Gastroesophageal sphincter (tissue), 4 donors: ENCODE results near the gene CFL1. TPM values are rescaled to one million over a fixed set of nuclear protein-coding genes. Genes with fewer than 3 reads are reported as not detected.
"Not testable (repeated sequence)": the region's sequence is repeated elsewhere in the genome, so short reads cannot be mapped to it uniquely, and the experiment has no call there.

Experiments used
- ATAC-seq: fragments of 150-250 bp; one replicate; pipeline ENCODE4 v1.9.1; 2016; ENCODE audit warnings: mild to moderate bottlenecking, moderate library complexity
- H3K27ac ChIP-seq, 4 donors: fragments of 200-600 bp; sonication (generic) in 3 of 4; 1 replicate in 3 of 4; 2 replicates in 1 of 4; pipeline ENCODE4 v1.5.1; 2016 to 2019
- H3K27me3 ChIP-seq: fragments of 200-600 bp; sonication (generic); one replicate; pipeline ENCODE4 v1.5.1; 2019
- H3K36me3 ChIP-seq, 2 donors: fragments of 200-600 bp; sonication (generic); one replicate each; pipeline ENCODE4 v1.5.1; 2019; ENCODE audit warnings: control low read depth in 1 of 2
- H3K4me1 ChIP-seq, 3 donors: fragments of 200-600 bp; sonication (generic); 1 replicate in 2 of 3; 2 replicates in 1 of 3; pipeline ENCODE4 v1.5.1; 2016 to 2019; ENCODE audit warnings: control low read depth in 2 of 3
- H3K4me3 ChIP-seq, 2 donors: fragments of 200-600 bp; sonication (generic); one replicate each; pipeline ENCODE4 v1.5.1; 2019; ENCODE audit warnings: mild to moderate bottlenecking in 1 of 2, moderate library complexity in 1 of 2
- H3K9me3 ChIP-seq, 3 donors: fragments of 200-600 bp; sonication (generic); one replicate each; pipeline ENCODE4 v1.5.1; 2017 to 2019; ENCODE audit warnings: control low read depth in 2 of 3
- CTCF ChIP-seq, 4 experiments: fragments of 200-600 bp in 2 of 4; fragments of 450-650 bp in 2 of 4; sonication (generic) in 1 of 4; IDR thresholded peaks; one replicate each; pipeline ENCODE4 v1.5.1; 2017 to 2019; ENCODE audit warnings: antibody characterized with exemption in 4 of 4, mild to moderate bottlenecking in 2 of 4, moderate library complexity in 2 of 4
- EP300 ChIP-seq: sonication (generic); formaldehyde crosslinking; IDR thresholded peaks from one replicate; pipeline ENCODE4 v1.6.1; 2017; ENCODE audit warnings: antibody characterized with exemption, mild to moderate bottlenecking
- POLR2A ChIP-seq, 2 donors: fragments of 450-650 bp; IDR thresholded peaks; one replicate each; pipeline ENCODE4 v1.6.1; 2017; ENCODE audit warnings: antibody characterized with exemption in 2 of 2, mild to moderate bottlenecking in 2 of 2, moderate library complexity in 1 of 2
- POLR2AphosphoS5 ChIP-seq: sonication (generic); formaldehyde crosslinking; IDR thresholded peaks from one replicate; pipeline ENCODE4 v1.6.1; 2017; ENCODE audit warnings: antibody characterized with exemption
- WGBS, 2 donors: methylation state at CpG; one replicate each; pipeline ENCODE4 v1.1.5; 2018; ENCODE audit warnings: low coverage in 1 of 2; 5-methylcytosine and 5-hydroxymethylcytosine counted together
- total RNA-seq, 4 donors: library from RNA; depleted of rRNA; stranded (reverse); fragments of >200 nt; gene quantifications; one replicate each; pipeline ENCODE4 v1.1.0, GENCODE V29; 2016

The CFL1 gene
- total RNA-seq, 4 donors from 2014 or later = 559 to 895 (median 639) TPM

GRCh38 chr11:65851083-65851579 is 6.8 kb downstream of the CFL1 start:
- no CpG with 5 or more reads among the region's 14 CpGs for WGBS, 2 donors
- no peak for ATAC-seq
- no peak overlapping the region for H3K4me3 ChIP-seq
- H3K4me1 ChIP-seq = peaks cover 0 to 45% (median 9%) of the 10 kb centered on the region in 3 donors
- H3K27me3 ChIP-seq = no peaks in the 10 kb centered on the region
- TF ChIP-seq CTCF (IDR thresholded peaks at IDR 0.05) = peak in 3 of 4 experiments; percentile 19 to 35 (median 29)
- TF ChIP-seq POLR2A (IDR thresholded peaks at IDR 0.05) = no peak
- no peak overlapping the region for H3K27ac ChIP-seq
- peaks cover 0 to 10% (median 0%) of the 10 kb centered on the region in 3 donors for H3K9me3 ChIP-seq
- H3K36me3 ChIP-seq = peaks cover 0 to 58% of the 10 kb centered on the region in 2 donors

- Histone ChIP-seq H3K9me3 (peaks cover 0 to 10% (median 0%) of the 10 kb centered on the region in 3 donors), H3K4me3 (no peak overlapping the region), H3K27me3 (no peaks in the 10 kb centered on the region), H3K4me1 (peaks cover 0 to 38% (median 2%) of the 10 kb centered on the region in 3 donors), H3K27ac (no peak overlapping the region), H3K36me3 (peaks cover 0 to 51% of the 10 kb centered on the region in 2 donors)
- no peak for ATAC-seq
- WGBS, 2 donors = no CpG with 5 or more reads among the region's 20 CpGs
- TF ChIP-seq CTCF (IDR thresholded peaks at IDR 0.05) = no peak
- no peak for TF ChIP-seq EP300
- no peak for TF ChIP-seq POLR2A (IDR thresholded peaks at IDR 0.05)
- no peak for TF ChIP-seq POLR2AphosphoS5
Measured at GRCh38 chr11:65850217-65851082, 7.5 kb downstream of the CFL1 start.

GRCh38 chr11:65849771-65850216 is 8.2 kb downstream of the CFL1 start:
- peaks cover 0 to 31% (median 0%) of the 10 kb centered on the region in 3 donors for H3K4me1 ChIP-seq
- peaks cover 0 to 44% of the 10 kb centered on the region in 2 donors for H3K36me3 ChIP-seq
- no peak for ATAC-seq
- WGBS, 2 donors = 24% methylated on average over 5 of the region's 16 CpGs; no CpG with 5 or more reads in 1 of the 2 donors
- H3K4me3 ChIP-seq = no peak overlapping the region
- H3K9me3 ChIP-seq = peaks cover 0 to 10% (median 0%) of the 10 kb centered on the region in 3 donors
- H3K27me3 ChIP-seq = no peaks in the 10 kb centered on the region
- H3K27ac ChIP-seq = no peak overlapping the region
- TF ChIP-seq POLR2A (IDR thresholded peaks at IDR 0.05) (no peak), EP300 (no peak), POLR2AphosphoS5 (no peak), CTCF (IDR thresholded peaks at IDR 0.05) (no peak)

GRCh38 chr11:65849366-65849765 is 8.6 kb downstream of the CFL1 start:
- Histone ChIP-seq H3K27me3 (no peaks in the 10 kb centered on the region), H3K4me1 (peaks cover 0 to 27% (median 0%) of the 10 kb centered on the region in 3 donors), H3K9me3 (peaks cover 0 to 10% (median 0%) of the 10 kb centered on the region in 3 donors), H3K4me3 (no peak overlapping the region), H3K36me3 (peaks cover 0 to 40% of the 10 kb centered on the region in 2 donors), H3K27ac (no peak overlapping the region)
- WGBS, 2 donors = 70 to 80% methylated on average over 1 to 7 of the region's 8 CpGs
- no peak for TF ChIP-seq EP300
- TF ChIP-seq POLR2AphosphoS5 = no peak
- ATAC-seq = no peak

GRCh38 chr11:65848693-65849092 is 9.3 kb downstream of the CFL1 start:
- 59 to 76% methylated on average over 2 to 6 of the region's 7 CpGs for WGBS, 2 donors
- Histone ChIP-seq H3K4me1 (peaks cover 0 to 20% (median 0%) of the 10 kb centered on the region in 3 donors), H3K36me3 (peaks cover 0 to 33% of the 10 kb centered on the region in 2 donors)
- ATAC-seq, H3K9me3 ChIP-seq, H3K4me3 ChIP-seq, H3K27me3 ChIP-seq, H3K27ac ChIP-seq: not testable (repeated sequence)
